HG02943 (cell line): ENCODE results near the gene PVR.
"Not testable (repeated sequence)": the region's sequence is repeated elsewhere in the genome, so short reads cannot be mapped to it uniquely, and the experiment has no call there.

Experiments
- ATAC-seq: cut with Tn5 transposase; IDR thresholded peaks from one replicate; pipeline ENCODE4 v1.9.1; 2021; ENCODE audit warnings: mild to moderate bottlenecking, low read depth, moderate library complexity; ENCODE audit not compliant: unreplicated experiment

Gene PVR

GRCh38 chr19:44617110-44617880, 26.4 kb upstream of the PVR start:
- ATAC-seq, result no peak

GRCh38 chr19:44618640-44619357, 24.9 kb upstream of the PVR start:
- ATAC-seq, result no peak

GRCh38 chr19:44620667-44621066, 23.0 kb upstream of the PVR start:
- ATAC-seq, result no peak

GRCh38 chr19:44621367-44621766, 22.3 kb upstream of the PVR start:
- no peak for ATAC-seq

GRCh38 chr19:44623080-44623479, 20.6 kb upstream of the PVR start:
- no peak for ATAC-seq

GRCh38 chr19:44623626-44624025, 20.1 kb upstream of the PVR start:
- no peak for ATAC-seq

- ATAC-seq, result no peak
Measured at GRCh38 chr19:44624840-44625354, 18.8 kb upstream of the PVR start.

- ATAC-seq, result not testable (repeated sequence)
Measured at GRCh38 chr19:44625637-44626036, 18.1 kb upstream of the PVR start.

- ATAC-seq, result no peak
Measured at GRCh38 chr19:44626048-44626624, 17.6 kb upstream of the PVR start.

- no peak for ATAC-seq
Measured at GRCh38 chr19:44627631-44628030, 16.1 kb upstream of the PVR start.

- ATAC-seq, result no peak
Measured at GRCh38 chr19:44628793-44629192, 14.9 kb upstream of the PVR start.

GRCh38 chr19:44631611-44632010, 12.1 kb upstream of the PVR start:
- ATAC-seq, result not testable (repeated sequence)

GRCh38 chr19:44634058-44634457, 9.7 kb upstream of the PVR start:
- not testable (repeated sequence) for ATAC-seq

GRCh38 chr19:44634785-44635184, 8.9 kb upstream of the PVR start:
- no peak for ATAC-seq

- no peak for ATAC-seq
Measured at GRCh38 chr19:44635581-44636438, 7.9 kb upstream of the PVR start.

- ATAC-seq, result no peak
Measured at GRCh38 chr19:44636439-44637389, 7.0 kb upstream of the PVR start.

GRCh38 chr19:44637390-44637764, 6.3 kb upstream of the PVR start:
- no peak for ATAC-seq

GRCh38 chr19:44640518-44640917, 3.2 kb upstream of the PVR start:
- ATAC-seq, result no peak

GRCh38 chr19:44641501-44642265, 2.0 kb upstream of the PVR start:
- no peak for ATAC-seq
